HTERT RPE-1 (cell line): ENCODE data around the gene MRPS2.

Source experiments
- in situ Hi-C: fragments of 300-500 bp; cut with MboI; formaldehyde crosslinking; loops from 4 replicates; pipeline ENCODE4 v1.14.3; 2020; ENCODE audit warnings: low sequenced_read_pairs

MRPS2 gene

GRCh38 chr9:135552021-135552697 lies 51.7 kb downstream of the MRPS2 start:
- in situ Hi-C loops, result no loop called here

GRCh38 chr9:135552698-135553171 lies 52.3 kb downstream of the MRPS2 start:
- in situ Hi-C loops, result no loop called here
